A673 (cell line): ENCODE data around the gene LMCD1.

Experiments used
- EZH2 ChIP-seq: fragments of 200-600 bp; sonication (generic); IDR thresholded peaks from 2 replicates; pipeline ENCODE4 v1.6.1; 2017; ENCODE audit warnings: borderline replicate concordance, low read depth, mild to moderate bottlenecking, mixed read lengths, antibody characterized with exemption, low read length; ENCODE audit not compliant: poor library complexity, severe bottlenecking
- TF ChIP-seq, protein P1 (sequence below): fragments of 300-800, 200-600 bp; sonication (generic); conservative IDR thresholded peaks from 2 replicates; pipeline ENCODE4 v1.5.1; 2017; ENCODE audit warnings: low read depth, mild to moderate bottlenecking, antibody characterized with exemption, low read length, moderate library complexity, mixed read lengths

DNA sequence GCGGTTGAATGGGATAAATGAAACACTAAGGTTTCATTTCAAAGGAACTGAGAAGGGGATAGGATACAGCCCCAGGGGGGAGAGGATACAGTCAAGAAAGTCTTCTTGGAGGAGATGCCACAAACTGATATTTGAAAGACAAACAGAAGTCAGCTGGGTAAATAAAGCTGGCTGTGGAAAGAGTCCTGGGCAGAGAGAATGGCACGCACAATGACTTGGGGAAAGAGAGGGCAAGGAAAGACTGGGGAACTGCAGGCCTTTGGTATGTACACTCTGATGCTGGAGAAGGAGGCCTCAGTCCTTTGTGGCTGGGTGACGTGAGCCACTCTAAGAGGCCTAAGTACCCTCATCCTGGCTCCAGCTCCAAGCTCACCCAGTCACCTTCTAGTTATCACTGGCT is 45.2 kb upstream of the LMCD1 start:
- TF ChIP-seq EZH2, result no peak
- TF ChIP-seq, protein P1, sequence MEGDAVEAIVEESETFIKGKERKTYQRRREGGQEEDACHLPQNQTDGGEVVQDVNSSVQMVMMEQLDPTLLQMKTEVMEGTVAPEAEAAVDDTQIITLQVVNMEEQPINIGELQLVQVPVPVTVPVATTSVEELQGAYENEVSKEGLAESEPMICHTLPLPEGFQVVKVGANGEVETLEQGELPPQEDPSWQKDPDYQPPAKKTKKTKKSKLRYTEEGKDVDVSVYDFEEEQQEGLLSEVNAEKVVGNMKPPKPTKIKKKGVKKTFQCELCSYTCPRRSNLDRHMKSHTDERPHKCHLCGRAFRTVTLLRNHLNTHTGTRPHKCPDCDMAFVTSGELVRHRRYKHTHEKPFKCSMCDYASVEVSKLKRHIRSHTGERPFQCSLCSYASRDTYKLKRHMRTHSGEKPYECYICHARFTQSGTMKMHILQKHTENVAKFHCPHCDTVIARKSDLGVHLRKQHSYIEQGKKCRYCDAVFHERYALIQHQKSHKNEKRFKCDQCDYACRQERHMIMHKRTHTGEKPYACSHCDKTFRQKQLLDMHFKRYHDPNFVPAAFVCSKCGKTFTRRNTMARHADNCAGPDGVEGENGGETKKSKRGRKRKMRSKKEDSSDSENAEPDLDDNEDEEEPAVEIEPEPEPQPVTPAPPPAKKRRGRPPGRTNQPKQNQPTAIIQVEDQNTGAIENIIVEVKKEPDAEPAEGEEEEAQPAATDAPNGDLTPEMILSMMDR, result no peak
